ENCODE measurements around the gene CERS2. TPM values are rescaled to one million over a fixed set of nuclear protein-coding genes. Genes with fewer than 3 reads are reported as not detected.

Gene CERS2
- total RNA-seq, 4 donors from 2014 or later, result 18.2 to 72.7 (median 45.4) TPM

DNA sequence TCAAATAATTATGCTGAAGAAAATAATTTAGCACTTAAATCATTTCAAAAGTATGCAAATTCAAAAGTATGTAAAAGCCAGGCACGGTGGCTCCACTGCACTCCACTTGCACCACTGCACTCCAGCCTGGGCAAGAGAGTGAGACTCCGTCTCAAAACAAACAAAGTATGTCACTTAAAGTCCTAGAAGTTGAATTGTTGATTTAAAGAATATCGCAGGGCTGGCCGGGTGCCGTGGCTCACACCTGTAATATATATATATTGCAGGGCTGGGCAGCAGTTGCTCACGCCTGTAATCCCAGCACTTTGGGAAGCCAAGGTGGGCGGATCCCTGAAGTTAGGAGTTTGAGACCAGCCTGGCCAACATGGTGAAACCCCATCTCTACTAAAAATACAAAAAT, 57.2 kb downstream of the CERS2 start:
- H3K4me1 ChIP-seq, result peaks cover 0 to 3% (median 0%) of the 10 kb centered on the region in 3 donors
- no peak overlapping the region for H3K27ac ChIP-seq
- H3K9me3 ChIP-seq, result no peaks in the 10 kb centered on the region
- no peaks in the 10 kb centered on the region for H3K27me3 ChIP-seq
- no peaks in the 10 kb centered on the region for H3K36me3 ChIP-seq
- intact Hi-C loops (cut with DNase I), result no loop called here
- no peak overlapping the region for H3K4me3 ChIP-seq
- DNase-seq, result no peak
- TF ChIP-seq, protein P1, sequence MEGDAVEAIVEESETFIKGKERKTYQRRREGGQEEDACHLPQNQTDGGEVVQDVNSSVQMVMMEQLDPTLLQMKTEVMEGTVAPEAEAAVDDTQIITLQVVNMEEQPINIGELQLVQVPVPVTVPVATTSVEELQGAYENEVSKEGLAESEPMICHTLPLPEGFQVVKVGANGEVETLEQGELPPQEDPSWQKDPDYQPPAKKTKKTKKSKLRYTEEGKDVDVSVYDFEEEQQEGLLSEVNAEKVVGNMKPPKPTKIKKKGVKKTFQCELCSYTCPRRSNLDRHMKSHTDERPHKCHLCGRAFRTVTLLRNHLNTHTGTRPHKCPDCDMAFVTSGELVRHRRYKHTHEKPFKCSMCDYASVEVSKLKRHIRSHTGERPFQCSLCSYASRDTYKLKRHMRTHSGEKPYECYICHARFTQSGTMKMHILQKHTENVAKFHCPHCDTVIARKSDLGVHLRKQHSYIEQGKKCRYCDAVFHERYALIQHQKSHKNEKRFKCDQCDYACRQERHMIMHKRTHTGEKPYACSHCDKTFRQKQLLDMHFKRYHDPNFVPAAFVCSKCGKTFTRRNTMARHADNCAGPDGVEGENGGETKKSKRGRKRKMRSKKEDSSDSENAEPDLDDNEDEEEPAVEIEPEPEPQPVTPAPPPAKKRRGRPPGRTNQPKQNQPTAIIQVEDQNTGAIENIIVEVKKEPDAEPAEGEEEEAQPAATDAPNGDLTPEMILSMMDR (IDR thresholded peaks at IDR 0.05), result no peak
- no peak for TF ChIP-seq POLR2A (IDR thresholded peaks at IDR 0.05)
- 58 to 77% methylated on average over 5 to 7 of the region's 7 CpGs for WGBS, 2 donors

Small RNA genes within 50 kb of the gene (small RNA-seq; reads per million reads assigned to genes)
- gene RNU6-884P, result 0 reads per million in 4 donors

Other genes with a start within 250 kb of the CERS2 start
- gene CTSS, start 209.1 kb downstream of the CERS2 start, total RNA-seq, result 10 to 100 TPM; 19.7 to 82.4 (median 48.0) TPM
- gene CTSK, start 166.6 kb downstream of the CERS2 start, total RNA-seq, result 10 to 100 TPM in 2 of 4 donors, 1 to 10 TPM in 2; 3.0 to 71.7 (median 38.5) TPM
- 10 to 100 TPM; 20.5 to 39.9 (median 25.0) TPM for gene ARNT, start 98.2 kb downstream of the CERS2 start, total RNA-seq
- gene CTXND2, start 87.7 kb downstream of the CERS2 start, total RNA-seq, result not detected
- 10 to 100 TPM; 20.5 to 39.5 (median 25.3) TPM for gene SETDB1, start 48.5 kb downstream of the CERS2 start, total RNA-seq
- gene ANXA9, start 7.5 kb upstream of the CERS2 start, total RNA-seq, result 1 to 10 TPM; 1.2 to 7.8 (median 4.4) TPM
- gene MINDY1, start 32.1 kb upstream of the CERS2 start, total RNA-seq, result 10 to 100 TPM; 25.4 to 52.5 (median 37.1) TPM
- 10 to 100 TPM in 3 of 4 donors, 1 to 10 TPM in 1; 8.9 to 21.0 (median 15.9) TPM for gene PRUNE1, start 33.6 kb upstream of the CERS2 start, total RNA-seq
- gene BNIPL, start 61.8 kb upstream of the CERS2 start, total RNA-seq, result 100 to 1,000 TPM in 1 of 4 donors, 10 to 100 TPM in 3; 52.7 to 168 (median 96.1) TPM
- gene C1orf56, start 72.9 kb upstream of the CERS2 start, total RNA-seq, result 1 to 10 TPM in 3 of 4 donors, under 1 TPM in 1; 0.23 to 3.2 (median 2.3) TPM
- gene CDC42SE1, start 84.8 kb upstream of the CERS2 start, total RNA-seq, result 100 to 1,000 TPM in 3 of 4 donors, 10 to 100 TPM in 1; 86.7 to 128 (median 115) TPM
- 1 to 10 TPM in 2 of 4 donors, under 1 TPM in 2; 0.38 to 1.6 (median 0.92) TPM for gene MLLT11, start 85.6 kb upstream of the CERS2 start, total RNA-seq
- gene GABPB2, start 95.9 kb upstream of the CERS2 start, total RNA-seq, result 10 to 100 TPM in 3 of 4 donors, 1 to 10 TPM in 1; 7.1 to 15.8 (median 11.0) TPM
- 1 to 10 TPM in 3 of 4 donors, under 1 TPM in 1; 0.91 to 3.8 (median 2.0) TPM for gene SEMA6C, start 171.8 kb upstream of the CERS2 start, total RNA-seq
- gene TNFAIP8L2, start 181.8 kb upstream of the CERS2 start, total RNA-seq, result 1 to 10 TPM in 2 of 4 donors, not detected in 2; 2.3 to 5.7 TPM
- 1 to 10 TPM; 4.6 to 8.8 (median 5.9) TPM for gene LYSMD1, start 191.1 kb upstream of the CERS2 start, total RNA-seq
- 10 to 100 TPM; 15.2 to 29.8 (median 18.5) TPM for gene SCNM1, start 191.3 kb upstream of the CERS2 start, total RNA-seq
- gene TMOD4, start 201.1 kb upstream of the CERS2 start, total RNA-seq, result not detected
- gene VPS72, start 215.4 kb upstream of the CERS2 start, total RNA-seq, result 10 to 100 TPM; 17.2 to 38.3 (median 29.7) TPM
- gene PIP5K1A, start 223.7 kb upstream of the CERS2 start, total RNA-seq, result 10 to 100 TPM; 21.5 to 49.2 (median 36.6) TPM

All from esophagus squamous epithelium (tissue), 5 donors.